ENCODE measurements around the gene XK. TPM values are rescaled to one million over a fixed set of nuclear protein-coding genes. Genes with fewer than 3 reads are reported as not detected.
"Not testable (repeated sequence)": the region's sequence is repeated elsewhere in the genome, so short reads cannot be mapped to it uniquely, and the experiment has no call there.

XK gene
- total RNA-seq: under 1 TPM; 0.13 to 0.17 TPM

- CTCF ChIA-PET: interaction anchor here (1.5 kb wide), 1 partner anchor 51 kb away, joined by 3 read pairs; no protein-coding TSS in a partner anchor
Observed at GRCh38 chrX:37685381-37686359, at the start of gene XK. TSS of gene XK (plus strand) at chrX:37685791. CDS start at chrX:37685962, 171 bp downstream.

GRCh38 chrX:37638047-37638446 lies 47.5 kb upstream of the XK start:
- ChIA-PET POLR2A (no interaction called here), CTCF (no interaction called here)

More at GRCh38 chrX:37685381-37686359, at the start of gene XK:
- POLR2A ChIA-PET: no interaction called here

- POLR2A ChIA-PET: no interaction called here
- CTCF ChIA-PET: no interaction called here
Observed at GRCh38 chrX:37640142-37640541, 45.4 kb upstream of the XK start.

GRCh38 chrX:37641859-37642258 lies 43.7 kb upstream of the XK start:
- ChIA-PET POLR2A (no interaction called here), CTCF (no interaction called here)

GRCh38 chrX:37644381-37645305 lies 40.9 kb upstream of the XK start:
- CTCF ChIA-PET: no interaction called here

GRCh38 chrX:37646254-37646653 lies 39.3 kb upstream of the XK start:
- CTCF ChIA-PET: no interaction called here
- POLR2A ChIA-PET: no interaction called here

More at GRCh38 chrX:37644381-37645305, 40.9 kb upstream of the XK start:
- POLR2A ChIA-PET: no interaction called here

- CTCF ChIA-PET, POLR2A ChIA-PET: not testable (repeated sequence)
Observed at GRCh38 chrX:37650879-37651278, 34.7 kb upstream of the XK start.

- POLR2A ChIA-PET: no interaction called here
- CTCF ChIA-PET: no interaction called here
Observed at GRCh38 chrX:37651921-37652452, 33.6 kb upstream of the XK start.

- ChIA-PET POLR2A (no interaction called here), CTCF (no interaction called here)
Observed at GRCh38 chrX:37652589-37653231, 32.9 kb upstream of the XK start.

- POLR2A ChIA-PET: no interaction called here
- CTCF ChIA-PET: no interaction called here
Observed at GRCh38 chrX:37653397-37654085, 32.0 kb upstream of the XK start.

- ChIA-PET POLR2A (no interaction called here), CTCF (no interaction called here)
Observed at GRCh38 chrX:37658343-37659030, 27.1 kb upstream of the XK start.

- ChIA-PET POLR2A (no interaction called here), CTCF (no interaction called here)
Observed at GRCh38 chrX:37659047-37659446, 26.5 kb upstream of the XK start.

- CTCF ChIA-PET: no interaction called here
- POLR2A ChIA-PET: no interaction called here
Observed at GRCh38 chrX:37662181-37662580, 23.4 kb upstream of the XK start.

- POLR2A ChIA-PET: no interaction called here
- CTCF ChIA-PET: no interaction called here
Observed at GRCh38 chrX:37666516-37666915, 19.1 kb upstream of the XK start.

GRCh38 chrX:37667141-37667540 lies 18.4 kb upstream of the XK start:
- CTCF ChIA-PET: no interaction called here
- POLR2A ChIA-PET: no interaction called here

GRCh38 chrX:37672563-37672962 lies 13.0 kb upstream of the XK start:
- POLR2A ChIA-PET: no interaction called here
- CTCF ChIA-PET: no interaction called here

- CTCF ChIA-PET: no interaction called here
- POLR2A ChIA-PET: no interaction called here
Observed at GRCh38 chrX:37676811-37677210, 8.8 kb upstream of the XK start.

GRCh38 chrX:37677243-37677642 lies 8.3 kb upstream of the XK start:
- ChIA-PET CTCF (no interaction called here), POLR2A (no interaction called here)

- CTCF ChIA-PET: no interaction called here
- POLR2A ChIA-PET: no interaction called here
Observed at GRCh38 chrX:37677765-37678164, 7.8 kb upstream of the XK start.
